Testis (tissue), 2 donors: ENCODE results near the gene MUS81.
"Not testable (repeated sequence)": the region's sequence is repeated elsewhere in the genome, so short reads cannot be mapped to it uniquely, and the experiment has no call there.

ENCODE experiments used
- CTCF ChIP-seq, 3 experiments: fragments of 450-650 bp in 2 of 3; fragments of 200-600 bp in 1 of 3; sonication (generic) in 1 of 3; IDR thresholded peaks; one replicate each; pipeline ENCODE4 v1.5.1; 2016 to 2019; ENCODE audit warnings: antibody characterized with exemption in 3 of 3, mild to moderate bottlenecking in 2 of 3, moderate library complexity in 1 of 3
- POLR2A ChIP-seq: fragments of 450-650 bp; IDR thresholded peaks from one replicate; pipeline ENCODE4 v1.6.1; 2017; ENCODE audit warnings: antibody characterized with exemption, mild to moderate bottlenecking, moderate library complexity

GRCh38 chr11:65892137-65892540 is 31.9 kb downstream of the MUS81 start:
- not testable (repeated sequence) for TF ChIP-seq CTCF (IDR thresholded peaks at IDR 0.05); POLR2A
